WTC11 (cell line): ENCODE measurements around the gene BABAM2. TPM values are rescaled to one million over a fixed set of nuclear protein-coding genes. Genes with fewer than 3 reads are reported as not detected.

Experiments used
- ATAC-seq: fragments of 200-7000 bp; cut with Tn5 transposase; 2 replicates; pipeline ENCODE4 v1.10.0; 2021; ENCODE audit warnings: mild to moderate bottlenecking, moderate library complexity
- CTCF ChIA-PET: fragments of 300-600 bp; sonication (Branson Sonifier 250); formaldehyde crosslinking; loops from one replicate; lab custom pipeline; 2021; ENCODE audit warnings: antibody characterized with exemption; lab: Charles Lee
- POLR2A ChIA-PET: fragments of 350-600 bp; sonication (Branson Sonifier 250); formaldehyde crosslinking; loops from one replicate; lab custom pipeline; 2021; ENCODE audit warnings: antibody characterized with exemption; lab: Charles Lee
- DNase-seq: peaks from one replicate; pipeline ENCODE4 v3.0.0; 2021; ENCODE audit warnings: low spot score
- H3K27ac Mint-ChIP-seq: 2 replicates; pipeline ENCODE4 v1.8.0; 2021; ENCODE audit warnings: mixed read lengths
- H3K27me3 Mint-ChIP-seq: 2 replicates; pipeline ENCODE4 v1.8.0; 2021; ENCODE audit warnings: low read depth, mild to moderate bottlenecking, moderate library complexity, mixed read lengths
- H3K36me3 Mint-ChIP-seq: 2 replicates; pipeline ENCODE4 v1.8.0; 2021; ENCODE audit warnings: mixed read lengths
- H3K4me1 Mint-ChIP-seq: 2 replicates; pipeline ENCODE4 v1.8.0; 2022; ENCODE audit warnings: mixed read lengths
- H3K4me3 Mint-ChIP-seq: 2 replicates; pipeline ENCODE4 v1.8.0; 2021; ENCODE audit warnings: mild to moderate bottlenecking, moderate library complexity, mixed read lengths
- H3K9me3 Mint-ChIP-seq: 2 replicates; pipeline ENCODE4 v1.8.0; 2021; ENCODE audit warnings: mixed read lengths
- ATF1 ChIP-seq: sonication (generic); formaldehyde crosslinking; IDR thresholded peaks from 2 replicates; pipeline ENCODE4 v1.8.1; 2023; ENCODE audit warnings: mild to moderate bottlenecking, moderate library complexity, missing genetic modification reagents
- CBFB ChIP-seq: sonication (generic); formaldehyde crosslinking; IDR thresholded peaks from 2 replicates; pipeline ENCODE4 v1.8.1; 2022; ENCODE audit warnings: mild to moderate bottlenecking, low read depth, missing genetic modification reagents
- ESRRA ChIP-seq: sonication (generic); formaldehyde crosslinking; IDR thresholded peaks from 2 replicates; pipeline ENCODE4 v1.8.1; 2022; ENCODE audit warnings: mild to moderate bottlenecking, missing genetic modification reagents, borderline replicate concordance
- ETV6 ChIP-seq: sonication (generic); formaldehyde crosslinking; IDR thresholded peaks from 2 replicates; pipeline ENCODE4 v1.8.1; 2022; ENCODE audit warnings: mild to moderate bottlenecking, missing genetic modification reagents
- HMGA2 ChIP-seq: fragments of 250-450 bp; sonication (Bioruptor Pico); IDR thresholded peaks from 2 replicates; pipeline ENCODE4 v1.4.0; 2021; ENCODE audit warnings: mild to moderate bottlenecking, moderate library complexity
- HMGXB4 ChIP-seq: sonication (generic); formaldehyde crosslinking; IDR thresholded peaks from 2 replicates; pipeline ENCODE4 v1.8.1; 2023; ENCODE audit warnings: mild to moderate bottlenecking, moderate library complexity, missing genetic modification reagents
- IRF2 ChIP-seq: sonication (generic); formaldehyde crosslinking; IDR thresholded peaks from 2 replicates; pipeline ENCODE4 v1.8.0; 2022; ENCODE audit warnings: low read depth, missing genetic modification reagents, borderline replicate concordance
- MXD4 ChIP-seq: fragments of 250-450 bp; sonication (Bioruptor Pico); IDR thresholded peaks from 2 replicates; pipeline ENCODE4 v1.8.0; 2021; ENCODE audit warnings: mild to moderate bottlenecking, moderate library complexity, borderline replicate concordance
- MYBL2 ChIP-seq: sonication (generic); formaldehyde crosslinking; IDR thresholded peaks from 2 replicates; pipeline ENCODE4 v1.8.1; 2023; ENCODE audit warnings: mild to moderate bottlenecking, moderate library complexity, missing genetic modification reagents
- NFE2L1 ChIP-seq: sonication (generic); formaldehyde crosslinking; IDR thresholded peaks from 2 replicates; pipeline ENCODE4 v1.8.1; 2023; ENCODE audit warnings: missing genetic modification reagents
- NFYB ChIP-seq: sonication (generic); formaldehyde crosslinking; conservative IDR thresholded peaks from 2 replicates; pipeline ENCODE4 v1.8.0; 2022; ENCODE audit warnings: low read depth, missing genetic modification reagents
- NR2C2 ChIP-seq: sonication (generic); formaldehyde crosslinking; IDR thresholded peaks from 2 replicates; pipeline ENCODE4 v1.8.0; 2022; ENCODE audit warnings: mild to moderate bottlenecking, missing genetic modification reagents
- PREB ChIP-seq: sonication (generic); formaldehyde crosslinking; IDR thresholded peaks from 2 replicates; pipeline ENCODE4 v1.8.1; 2022; ENCODE audit warnings: mild to moderate bottlenecking, missing genetic modification reagents, moderate library complexity, borderline replicate concordance
- RELA ChIP-seq: sonication (generic); formaldehyde crosslinking; IDR thresholded peaks from 2 replicates; pipeline ENCODE4 v1.8.1; 2022; ENCODE audit warnings: missing genetic modification reagents, mild to moderate bottlenecking, borderline replicate concordance
- ZNF121 ChIP-seq: sonication (generic); formaldehyde crosslinking; IDR thresholded peaks from 2 replicates; pipeline ENCODE4 v1.8.0; 2023; ENCODE audit warnings: missing genetic modification reagents
- ZNF138 ChIP-seq: sonication (generic); formaldehyde crosslinking; conservative IDR thresholded peaks from 2 replicates; pipeline ENCODE4 v1.8.1; 2022; ENCODE audit warnings: mild to moderate bottlenecking, moderate library complexity, missing genetic modification reagents
- ZNF396 ChIP-seq: fragments of 250-450 bp; sonication (Bioruptor Pico); IDR thresholded peaks from 2 replicates; pipeline ENCODE4 v1.8.0; 2021; ENCODE audit warnings: mild to moderate bottlenecking, moderate library complexity, borderline replicate concordance
- ZNF416 ChIP-seq: fragments of 250-450 bp; sonication (Bioruptor Pico); IDR thresholded peaks from 2 replicates; pipeline ENCODE4 v1.9.0; 2021; ENCODE audit warnings: mild to moderate bottlenecking, inconsistent platforms
- ZNF423 ChIP-seq: fragments of 250-450 bp; sonication (Bioruptor Pico); IDR thresholded peaks from 2 replicates; pipeline ENCODE4 v2.1.2; 2022; ENCODE audit warnings: mild to moderate bottlenecking, moderate library complexity
- total RNA-seq: library from RNA; stranded (reverse); gene quantifications from 3 replicates; pipeline ENCODE4 v1.2.3, GENCODE V29; 2021
- TF ChIP-seq, protein P1 (sequence below): sonication (generic); formaldehyde crosslinking; IDR thresholded peaks from 2 replicates; pipeline ENCODE4 v1.8.0; 2022; ENCODE audit warnings: mild to moderate bottlenecking, missing genetic modification reagents
- TF ChIP-seq, protein P2 (sequence below): sonication (generic); formaldehyde crosslinking; IDR thresholded peaks from 2 replicates; pipeline ENCODE4 v1.8.1; 2023; ENCODE audit warnings: mild to moderate bottlenecking, missing genetic modification reagents
- TF ChIP-seq, protein P3 (sequence below): fragments of 250-450 bp; sonication (Bioruptor Pico); IDR thresholded peaks from 2 replicates; pipeline ENCODE4 v1.9.0; 2021; ENCODE audit warnings: mild to moderate bottlenecking, borderline replicate concordance
- TF ChIP-seq, protein P4 (sequence below): sonication (generic); formaldehyde crosslinking; IDR thresholded peaks from 2 replicates; pipeline ENCODE4 v1.8.0; 2022; ENCODE audit warnings: missing genetic modification reagents

Gene BABAM2
- total RNA-seq, 1 experiment from 2014 or later, result 16.5 TPM

- TF ChIP-seq, protein P1, sequence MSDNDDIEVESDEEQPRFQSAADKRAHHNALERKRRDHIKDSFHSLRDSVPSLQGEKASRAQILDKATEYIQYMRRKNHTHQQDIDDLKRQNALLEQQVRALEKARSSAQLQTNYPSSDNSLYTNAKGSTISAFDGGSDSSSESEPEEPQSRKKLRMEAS (CRISPR knock-in tag), result no peak
- TF ChIP-seq PREB (no peak), NR2C2 (CRISPR knock-in tag) (no peak), ZNF138 (no peak), MXD4 (CRISPR knock-in tag) (no peak), ATF1 (CRISPR knock-in tag) (no peak), ZNF121 (CRISPR knock-in tag) (no peak), ZNF423 (no peak), MYBL2 (no peak)
- TF ChIP-seq, all 79 proteins: peak for 0
Observed at GRCh38 chr2:28034696-28035095, 144.2 kb downstream of the BABAM2 start (continued).

- no peaks in the 10 kb centered on the region for H3K27me3 Mint-ChIP-seq
- DNase-seq (no peak), ATAC-seq (no peak)
- no peak overlapping the region for H3K27ac Mint-ChIP-seq
- TF ChIP-seq HMGXB4, result no peak
- no peak for TF ChIP-seq ZNF416 (CRISPR knock-in tag)
- TF ChIP-seq RELA (CRISPR knock-in tag), result no peak
- no peak for TF ChIP-seq ESRRA (CRISPR knock-in tag)
- no peak for TF ChIP-seq ZNF396
- H3K9me3 Mint-ChIP-seq, result no peaks in the 10 kb centered on the region
- no peaks in the 10 kb centered on the region for H3K36me3 Mint-ChIP-seq
- H3K4me1 Mint-ChIP-seq, result peaks cover 17% of the 10 kb centered on the region
- POLR2A ChIA-PET, result no interaction called here
- CTCF ChIA-PET, result no interaction called here
- no peak overlapping the region for H3K4me3 Mint-ChIP-seq
Observed at GRCh38 chr2:28035163-28035690, 144.7 kb downstream of the BABAM2 start.

- no peaks in the 10 kb centered on the region for H3K27me3 Mint-ChIP-seq
- no peak for ATAC-seq
- no peaks in the 10 kb centered on the region for H3K9me3 Mint-ChIP-seq
- no peak overlapping the region for H3K27ac Mint-ChIP-seq
- POLR2A ChIA-PET, result no interaction called here
- no peak for TF ChIP-seq IRF2 (CRISPR knock-in tag)
- TF ChIP-seq, protein P2, sequence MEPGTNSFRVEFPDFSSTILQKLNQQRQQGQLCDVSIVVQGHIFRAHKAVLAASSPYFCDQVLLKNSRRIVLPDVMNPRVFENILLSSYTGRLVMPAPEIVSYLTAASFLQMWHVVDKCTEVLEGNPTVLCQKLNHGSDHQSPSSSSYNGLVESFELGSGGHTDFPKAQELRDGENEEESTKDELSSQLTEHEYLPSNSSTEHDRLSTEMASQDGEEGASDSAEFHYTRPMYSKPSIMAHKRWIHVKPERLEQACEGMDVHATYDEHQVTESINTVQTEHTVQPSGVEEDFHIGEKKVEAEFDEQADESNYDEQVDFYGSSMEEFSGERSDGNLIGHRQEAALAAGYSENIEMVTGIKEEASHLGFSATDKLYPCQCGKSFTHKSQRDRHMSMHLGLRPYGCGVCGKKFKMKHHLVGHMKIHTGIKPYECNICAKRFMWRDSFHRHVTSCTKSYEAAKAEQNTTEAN, result no peak
- TF ChIP-seq, protein P3, sequence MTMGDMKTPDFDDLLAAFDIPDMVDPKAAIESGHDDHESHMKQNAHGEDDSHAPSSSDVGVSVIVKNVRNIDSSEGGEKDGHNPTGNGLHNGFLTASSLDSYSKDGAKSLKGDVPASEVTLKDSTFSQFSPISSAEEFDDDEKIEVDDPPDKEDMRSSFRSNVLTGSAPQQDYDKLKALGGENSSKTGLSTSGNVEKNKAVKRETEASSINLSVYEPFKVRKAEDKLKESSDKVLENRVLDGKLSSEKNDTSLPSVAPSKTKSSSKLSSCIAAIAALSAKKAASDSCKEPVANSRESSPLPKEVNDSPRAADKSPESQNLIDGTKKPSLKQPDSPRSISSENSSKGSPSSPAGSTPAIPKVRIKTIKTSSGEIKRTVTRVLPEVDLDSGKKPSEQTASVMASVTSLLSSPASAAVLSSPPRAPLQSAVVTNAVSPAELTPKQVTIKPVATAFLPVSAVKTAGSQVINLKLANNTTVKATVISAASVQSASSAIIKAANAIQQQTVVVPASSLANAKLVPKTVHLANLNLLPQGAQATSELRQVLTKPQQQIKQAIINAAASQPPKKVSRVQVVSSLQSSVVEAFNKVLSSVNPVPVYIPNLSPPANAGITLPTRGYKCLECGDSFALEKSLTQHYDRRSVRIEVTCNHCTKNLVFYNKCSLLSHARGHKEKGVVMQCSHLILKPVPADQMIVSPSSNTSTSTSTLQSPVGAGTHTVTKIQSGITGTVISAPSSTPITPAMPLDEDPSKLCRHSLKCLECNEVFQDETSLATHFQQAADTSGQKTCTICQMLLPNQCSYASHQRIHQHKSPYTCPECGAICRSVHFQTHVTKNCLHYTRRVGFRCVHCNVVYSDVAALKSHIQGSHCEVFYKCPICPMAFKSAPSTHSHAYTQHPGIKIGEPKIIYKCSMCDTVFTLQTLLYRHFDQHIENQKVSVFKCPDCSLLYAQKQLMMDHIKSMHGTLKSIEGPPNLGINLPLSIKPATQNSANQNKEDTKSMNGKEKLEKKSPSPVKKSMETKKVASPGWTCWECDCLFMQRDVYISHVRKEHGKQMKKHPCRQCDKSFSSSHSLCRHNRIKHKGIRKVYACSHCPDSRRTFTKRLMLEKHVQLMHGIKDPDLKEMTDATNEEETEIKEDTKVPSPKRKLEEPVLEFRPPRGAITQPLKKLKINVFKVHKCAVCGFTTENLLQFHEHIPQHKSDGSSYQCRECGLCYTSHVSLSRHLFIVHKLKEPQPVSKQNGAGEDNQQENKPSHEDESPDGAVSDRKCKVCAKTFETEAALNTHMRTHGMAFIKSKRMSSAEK, result no peak
- no peak for TF ChIP-seq ZNF121 (CRISPR knock-in tag)
- no peak for TF ChIP-seq ETV6 (CRISPR knock-in tag)
- TF ChIP-seq, protein P4, sequence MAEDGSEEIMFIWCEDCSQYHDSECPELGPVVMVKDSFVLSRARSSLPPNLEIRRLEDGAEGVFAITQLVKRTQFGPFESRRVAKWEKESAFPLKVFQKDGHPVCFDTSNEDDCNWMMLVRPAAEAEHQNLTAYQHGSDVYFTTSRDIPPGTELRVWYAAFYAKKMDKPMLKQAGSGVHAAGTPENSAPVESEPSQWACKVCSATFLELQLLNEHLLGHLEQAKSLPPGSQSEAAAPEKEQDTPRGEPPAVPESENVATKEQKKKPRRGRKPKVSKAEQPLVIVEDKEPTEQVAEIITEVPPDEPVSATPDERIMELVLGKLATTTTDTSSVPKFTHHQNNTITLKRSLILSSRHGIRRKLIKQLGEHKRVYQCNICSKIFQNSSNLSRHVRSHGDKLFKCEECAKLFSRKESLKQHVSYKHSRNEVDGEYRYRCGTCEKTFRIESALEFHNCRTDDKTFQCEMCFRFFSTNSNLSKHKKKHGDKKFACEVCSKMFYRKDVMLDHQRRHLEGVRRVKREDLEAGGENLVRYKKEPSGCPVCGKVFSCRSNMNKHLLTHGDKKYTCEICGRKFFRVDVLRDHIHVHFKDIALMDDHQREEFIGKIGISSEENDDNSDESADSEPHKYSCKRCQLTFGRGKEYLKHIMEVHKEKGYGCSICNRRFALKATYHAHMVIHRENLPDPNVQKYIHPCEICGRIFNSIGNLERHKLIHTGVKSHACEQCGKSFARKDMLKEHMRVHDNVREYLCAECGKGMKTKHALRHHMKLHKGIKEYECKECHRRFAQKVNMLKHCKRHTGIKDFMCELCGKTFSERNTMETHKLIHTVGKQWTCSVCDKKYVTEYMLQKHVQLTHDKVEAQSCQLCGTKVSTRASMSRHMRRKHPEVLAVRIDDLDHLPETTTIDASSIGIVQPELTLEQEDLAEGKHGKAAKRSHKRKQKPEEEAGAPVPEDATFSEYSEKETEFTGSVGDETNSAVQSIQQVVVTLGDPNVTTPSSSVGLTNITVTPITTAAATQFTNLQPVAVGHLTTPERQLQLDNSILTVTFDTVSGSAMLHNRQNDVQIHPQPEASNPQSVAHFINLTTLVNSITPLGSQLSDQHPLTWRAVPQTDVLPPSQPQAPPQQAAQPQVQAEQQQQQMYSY (CRISPR knock-in tag), result no peak
- no peak for TF ChIP-seq CBFB (CRISPR knock-in tag)
- TF ChIP-seq NFYB (CRISPR knock-in tag), result no peak
- TF ChIP-seq NR2C2 (CRISPR knock-in tag), result no peak
- TF ChIP-seq NFE2L1, result no peak
- TF ChIP-seq HMGA2, result no peak
- TF ChIP-seq, all 79 proteins: peak for 0
- H3K4me1 Mint-ChIP-seq, result peaks cover 14% of the 10 kb centered on the region
- no peak for DNase-seq
- H3K4me3 Mint-ChIP-seq, result no peak overlapping the region
- H3K36me3 Mint-ChIP-seq, result no peaks in the 10 kb centered on the region
- CTCF ChIA-PET, result no interaction called here
Observed at GRCh38 chr2:28035816-28036215, 145.3 kb downstream of the BABAM2 start.
